ENCODE results near the gene EPHB2. TPM values are rescaled to one million over a fixed set of nuclear protein-coding genes. Genes with fewer than 3 reads are reported as not detected.
A peak's percentile ranks its signal among the peaks of the same experiment; 100 is the strongest.

EPHB2 gene
- total and polyA plus RNA-seq, 11 donors, result 0.11 to 6.3 (median 0.70) TPM

DNA sequence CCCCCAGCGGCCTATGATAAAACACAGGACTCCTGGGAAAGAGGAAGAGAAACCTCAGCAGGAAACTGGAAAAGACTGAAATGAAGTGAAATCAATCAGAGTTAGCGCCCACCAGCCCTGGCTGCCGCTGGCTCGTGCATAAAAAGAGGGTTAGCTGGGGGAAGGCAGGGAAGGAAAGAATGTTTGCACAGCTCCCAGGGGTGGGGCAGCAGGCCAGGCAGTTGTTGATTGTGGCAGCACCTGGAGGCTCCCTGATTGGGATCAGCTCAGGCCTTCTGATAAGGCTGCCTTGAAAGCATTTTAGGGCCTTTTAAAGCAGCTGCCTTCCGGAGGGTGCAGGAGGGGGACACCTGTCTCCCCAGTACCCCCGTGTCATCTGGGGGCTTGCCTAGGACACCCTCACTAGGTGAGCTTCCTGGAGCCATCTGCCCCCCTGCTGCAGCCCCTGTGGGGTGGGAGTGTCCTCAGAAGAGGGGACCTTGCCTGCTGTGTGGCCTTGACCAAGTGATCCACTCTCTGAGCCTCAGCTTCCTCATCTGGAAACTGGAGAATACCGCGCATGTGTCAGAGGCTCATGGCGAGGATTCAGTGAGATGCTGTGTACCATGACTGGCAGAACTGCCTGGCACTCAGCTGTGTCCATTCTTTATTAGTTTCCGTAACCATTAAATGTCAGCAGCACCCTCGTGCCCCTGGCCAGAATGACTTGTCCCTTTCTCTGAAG is 6.6 kb downstream of the EPHB2 start:
- H3K36me3 ChIP-seq, result no peaks in the 10 kb centered on the region
- intact Hi-C loops (cut with DNase I), result no loop called here
- H3K27me3 ChIP-seq, result peaks cover 0 to 20% (median 5%) of the 10 kb centered on the region in 9 donors
- H3K9me3 ChIP-seq, result peaks cover 0 to 6% (median 0%) of the 10 kb centered on the region in 12 donors
- no peak for TF ChIP-seq POLR2A (IDR thresholded peaks at IDR 0.05)
- TF ChIP-seq, protein P1, sequence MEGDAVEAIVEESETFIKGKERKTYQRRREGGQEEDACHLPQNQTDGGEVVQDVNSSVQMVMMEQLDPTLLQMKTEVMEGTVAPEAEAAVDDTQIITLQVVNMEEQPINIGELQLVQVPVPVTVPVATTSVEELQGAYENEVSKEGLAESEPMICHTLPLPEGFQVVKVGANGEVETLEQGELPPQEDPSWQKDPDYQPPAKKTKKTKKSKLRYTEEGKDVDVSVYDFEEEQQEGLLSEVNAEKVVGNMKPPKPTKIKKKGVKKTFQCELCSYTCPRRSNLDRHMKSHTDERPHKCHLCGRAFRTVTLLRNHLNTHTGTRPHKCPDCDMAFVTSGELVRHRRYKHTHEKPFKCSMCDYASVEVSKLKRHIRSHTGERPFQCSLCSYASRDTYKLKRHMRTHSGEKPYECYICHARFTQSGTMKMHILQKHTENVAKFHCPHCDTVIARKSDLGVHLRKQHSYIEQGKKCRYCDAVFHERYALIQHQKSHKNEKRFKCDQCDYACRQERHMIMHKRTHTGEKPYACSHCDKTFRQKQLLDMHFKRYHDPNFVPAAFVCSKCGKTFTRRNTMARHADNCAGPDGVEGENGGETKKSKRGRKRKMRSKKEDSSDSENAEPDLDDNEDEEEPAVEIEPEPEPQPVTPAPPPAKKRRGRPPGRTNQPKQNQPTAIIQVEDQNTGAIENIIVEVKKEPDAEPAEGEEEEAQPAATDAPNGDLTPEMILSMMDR (IDR thresholded peaks at IDR 0.05), result no peak
- H3K4me3 ChIP-seq, result no peak overlapping the region
- no peak for DNase-seq
- peaks cover 0 to 13% (median 0%) of the 10 kb centered on the region in 12 donors for H3K4me1 ChIP-seq
- ATAC-seq, result no peak
- no peak overlapping the region for H3K27ac ChIP-seq
- 69 to 84% (median 73%) methylated on average over 11 of the region's 11 CpGs for WGBS, 4 donors

DNA sequence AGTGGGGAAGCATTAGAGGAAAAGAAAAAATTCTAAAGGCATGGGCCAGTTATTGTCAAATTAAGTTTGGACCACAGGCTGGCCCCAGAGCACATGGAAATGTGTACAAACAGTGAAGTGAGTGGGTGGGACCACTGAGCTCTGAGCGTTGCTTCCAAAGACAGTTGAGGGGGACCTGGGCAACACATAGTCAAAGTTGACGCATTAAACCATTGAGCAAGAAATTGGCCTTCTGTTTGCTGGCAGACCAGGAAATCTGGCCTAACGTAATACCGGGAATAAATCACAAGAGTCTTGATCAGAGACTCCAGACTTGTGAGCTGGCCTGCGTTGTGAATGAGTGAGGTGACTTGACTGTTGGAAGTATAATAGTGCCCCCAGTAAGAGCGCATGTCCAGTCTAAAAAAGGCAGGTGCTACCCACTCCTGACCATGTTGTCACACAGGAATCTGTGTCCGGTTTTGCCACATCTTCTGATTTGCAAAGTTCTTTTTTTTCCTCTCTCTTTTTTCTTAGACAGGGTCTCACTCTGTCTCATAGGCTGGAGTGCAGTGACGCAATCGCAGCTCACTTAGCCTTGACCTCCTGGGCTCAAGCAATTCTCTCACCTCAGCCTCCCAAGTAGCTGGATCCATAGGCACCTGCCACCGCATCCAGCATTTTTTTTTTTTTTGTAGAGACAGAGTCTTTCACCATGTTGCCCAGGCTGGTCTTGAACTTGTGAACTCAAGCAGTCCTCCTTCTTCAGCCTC is 10.7 kb downstream of the EPHB2 start:
- no peak overlapping the region for H3K4me3 ChIP-seq
- peaks cover 0 to 18% (median 0%) of the 10 kb centered on the region in 9 donors for H3K27me3 ChIP-seq
- intact Hi-C loops (cut with DNase I), result no loop called here
- H3K9me3 ChIP-seq, result peaks cover 0 to 6% (median 0%) of the 10 kb centered on the region in 12 donors
- ATAC-seq (no peak), DNase-seq (no peak)
- TF ChIP-seq POLR2A (IDR thresholded peaks at IDR 0.05), result no peak
- TF ChIP-seq, protein P1 (IDR thresholded peaks at IDR 0.05), result no peak
- H3K27ac ChIP-seq, result no peak overlapping the region
- WGBS, 4 donors, result 88 to 90% (median 89%) methylated on average over 10 of the region's 10 CpGs
- peaks cover 0 to 13% (median 0%) of the 10 kb centered on the region in 12 donors for H3K4me1 ChIP-seq
- no peaks in the 10 kb centered on the region for H3K36me3 ChIP-seq

DNA sequence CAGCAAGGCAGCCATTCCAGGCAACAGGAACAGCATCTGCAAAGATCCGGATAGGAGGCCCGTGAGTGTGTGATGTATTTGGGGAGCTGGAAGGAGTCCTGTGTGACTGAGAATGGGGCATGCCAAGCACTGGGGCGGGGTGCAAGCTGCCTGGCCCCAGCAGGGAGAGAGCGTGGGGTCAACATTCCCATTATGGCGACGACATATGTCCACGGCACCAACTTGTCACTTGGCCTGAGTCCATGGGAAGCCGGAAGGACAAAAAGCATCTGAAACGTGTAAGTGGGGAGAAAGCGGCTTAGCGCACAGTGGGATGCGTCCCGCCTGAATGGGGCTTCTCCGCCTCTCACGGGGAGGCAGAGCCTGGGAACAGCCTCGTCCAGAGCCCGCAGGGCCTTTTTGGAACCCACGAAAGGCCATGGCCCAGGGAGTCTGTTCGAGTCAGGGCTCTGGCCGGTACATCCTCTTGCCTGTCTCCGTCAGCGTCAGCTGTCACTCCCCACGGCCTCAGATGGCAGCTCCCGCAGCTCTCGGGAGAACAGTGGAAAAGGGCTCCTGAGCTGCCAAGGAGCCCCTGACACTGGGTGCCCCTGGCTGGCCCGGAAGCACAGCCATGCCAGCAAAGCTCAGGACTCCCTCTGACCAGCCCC is 12.4 kb downstream of the EPHB2 start:
- no peak for TF ChIP-seq POLR2A (IDR thresholded peaks at IDR 0.05)
- TF ChIP-seq, protein P1 (IDR thresholded peaks at IDR 0.05), result no peak
- H3K4me3 ChIP-seq, result no peak overlapping the region
- no peaks in the 10 kb centered on the region for H3K36me3 ChIP-seq
- no peaks in the 10 kb centered on the region for H3K4me1 ChIP-seq
- intact Hi-C loops (cut with DNase I), result no loop called here
- 40 to 52% (median 47%) methylated on average over 19 to 26 of the region's 26 CpGs for WGBS, 4 donors
- no peak overlapping the region for H3K27ac ChIP-seq
- H3K27me3 ChIP-seq, result peaks cover 0 to 22% (median 0%) of the 10 kb centered on the region in 9 donors
- peak in 1 of 4 donors; percentile 40 for ATAC-seq
- peaks cover 0 to 6% (median 0%) of the 10 kb centered on the region in 12 donors for H3K9me3 ChIP-seq
- no peak for DNase-seq

DNA sequence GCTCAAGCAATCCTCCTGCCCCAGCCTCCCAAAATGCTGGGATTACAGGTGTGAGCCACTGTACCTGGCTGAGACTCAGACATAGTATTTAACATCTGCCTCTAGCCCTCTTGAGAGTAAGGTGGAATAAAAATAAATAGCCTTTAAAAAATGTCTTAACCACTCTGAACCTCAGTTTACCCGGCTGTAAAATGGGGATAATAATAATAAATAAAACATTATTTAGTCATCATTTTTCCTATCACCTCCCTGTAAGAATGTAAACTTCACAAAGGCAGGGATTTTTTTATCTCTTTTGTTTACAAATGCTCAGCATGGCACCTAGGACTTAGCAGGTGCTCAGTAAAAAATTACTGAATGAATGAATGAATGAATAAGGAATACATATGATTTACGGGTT is 17.2 kb downstream of the EPHB2 start:
- Histone ChIP-seq H3K4me3 (no peak overlapping the region), H3K9me3 (no peaks in the 10 kb centered on the region), H3K27ac (no peak overlapping the region), H3K4me1 (no peaks in the 10 kb centered on the region), H3K27me3 (peaks cover 0 to 27% (median 0%) of the 10 kb centered on the region in 9 donors), H3K36me3 (no peaks in the 10 kb centered on the region)
- intact Hi-C loops (cut with DNase I), result no loop called here
- DNase-seq (no peak), ATAC-seq (no peak)
- TF ChIP-seq, protein P1 (IDR thresholded peaks at IDR 0.05), result no peak
- no peak for TF ChIP-seq POLR2A (IDR thresholded peaks at IDR 0.05)
- 90 to 95% (median 93%) methylated on average over 2 of the region's 2 CpGs for WGBS, 4 donors
